PC-9 (cell line): Measurements from ENCODE around the gene SAMD1.

ENCODE experiments used
- EZH2 ChIP-seq: fragments of 200-600 bp; sonication (generic); IDR thresholded peaks from 2 replicates; pipeline ENCODE4 v1.8.0; 2017; ENCODE audit warnings: antibody characterized with exemption, low read depth
- TF ChIP-seq, protein P1 (sequence below): fragments of 200-600 bp; sonication (generic); conservative IDR thresholded peaks from 2 replicates; pipeline ENCODE4 v1.6.1; 2017; ENCODE audit warnings: mixed run types, antibody characterized with exemption, mild to moderate bottlenecking, moderate library complexity

DNA sequence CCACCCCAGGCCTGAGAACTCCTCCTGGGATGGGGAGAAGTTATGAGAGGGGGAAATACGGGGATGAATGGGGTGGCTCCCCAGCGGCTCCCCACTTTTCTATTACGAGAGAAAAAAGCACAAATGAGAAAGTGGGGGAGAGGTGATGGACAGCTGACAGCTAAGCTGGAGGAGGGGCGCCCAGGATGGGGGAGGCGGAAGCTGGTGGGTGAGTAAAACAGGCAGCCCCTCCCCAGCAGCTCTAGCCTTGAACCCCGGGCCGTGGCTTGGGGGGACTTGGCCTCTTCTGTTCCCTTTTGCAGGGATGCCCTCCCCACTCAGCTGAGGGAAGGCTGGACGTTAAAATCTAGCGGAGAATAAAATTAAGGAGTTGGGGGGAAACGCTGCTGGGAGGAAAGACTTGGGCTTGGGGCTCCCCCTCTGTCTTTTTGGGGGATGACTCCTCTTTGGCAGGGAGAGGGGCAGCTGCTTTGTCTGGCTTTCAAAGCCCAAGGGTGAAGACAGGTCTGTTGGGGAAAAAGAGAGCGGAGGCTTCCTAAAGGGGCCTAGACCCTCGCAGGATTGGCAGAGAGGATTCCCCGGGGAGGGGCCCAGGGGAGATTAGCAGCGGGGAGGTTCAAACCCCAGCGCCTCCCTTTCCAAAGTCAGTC, 1.4 kb upstream of the SAMD1 start:
- TF ChIP-seq, protein P1, sequence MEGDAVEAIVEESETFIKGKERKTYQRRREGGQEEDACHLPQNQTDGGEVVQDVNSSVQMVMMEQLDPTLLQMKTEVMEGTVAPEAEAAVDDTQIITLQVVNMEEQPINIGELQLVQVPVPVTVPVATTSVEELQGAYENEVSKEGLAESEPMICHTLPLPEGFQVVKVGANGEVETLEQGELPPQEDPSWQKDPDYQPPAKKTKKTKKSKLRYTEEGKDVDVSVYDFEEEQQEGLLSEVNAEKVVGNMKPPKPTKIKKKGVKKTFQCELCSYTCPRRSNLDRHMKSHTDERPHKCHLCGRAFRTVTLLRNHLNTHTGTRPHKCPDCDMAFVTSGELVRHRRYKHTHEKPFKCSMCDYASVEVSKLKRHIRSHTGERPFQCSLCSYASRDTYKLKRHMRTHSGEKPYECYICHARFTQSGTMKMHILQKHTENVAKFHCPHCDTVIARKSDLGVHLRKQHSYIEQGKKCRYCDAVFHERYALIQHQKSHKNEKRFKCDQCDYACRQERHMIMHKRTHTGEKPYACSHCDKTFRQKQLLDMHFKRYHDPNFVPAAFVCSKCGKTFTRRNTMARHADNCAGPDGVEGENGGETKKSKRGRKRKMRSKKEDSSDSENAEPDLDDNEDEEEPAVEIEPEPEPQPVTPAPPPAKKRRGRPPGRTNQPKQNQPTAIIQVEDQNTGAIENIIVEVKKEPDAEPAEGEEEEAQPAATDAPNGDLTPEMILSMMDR: peak; percentile 8; the same call in 1 of the 2 replicates
- TF ChIP-seq EZH2: no peak
